Liver (tissue), 9 donors: ENCODE results near the gene NPPC. TPM values are rescaled to one million over a fixed set of nuclear protein-coding genes. Genes with fewer than 3 reads are reported as not detected.

Source experiments
- DNase-seq: peaks from one replicate; pipeline ENCODE4 v3.0.0-alpha.2; 2017; ENCODE audit warnings: low spot score
- H3K27ac ChIP-seq, 2 donors: one replicate each; pipeline ENCODE4 v1.7.0; 2013; ENCODE audit warnings: inconsistent platforms in 2 of 2, low read length in 2 of 2, control low read depth in 1 of 2, low read depth in 1 of 2, mild to moderate bottlenecking in 1 of 2
- H3K27me3 ChIP-seq, 4 donors: one replicate each; pipeline versions ENCODE4 v1.6.1 to v1.7.0; 2013; ENCODE audit warnings: low read length in 3 of 4, inconsistent platforms in 1 of 4, mild to moderate bottlenecking in 1 of 4, moderate library complexity in 1 of 4; ENCODE audit not compliant: control insufficient read depth in 4 of 4, insufficient read depth in 4 of 4
- H3K36me3 ChIP-seq, 4 donors: one replicate each; pipeline versions ENCODE4 v1.6.1 to v1.7.0; 2013; ENCODE audit warnings: low read length in 3 of 4, mild to moderate bottlenecking in 3 of 4, low read depth in 1 of 4, moderate library complexity in 1 of 4; ENCODE audit not compliant: control insufficient read depth in 4 of 4, insufficient read depth in 3 of 4
- H3K4me1 ChIP-seq, 4 donors: one replicate each; pipeline versions ENCODE4 v1.6.1 to v1.7.0; 2013; ENCODE audit warnings: low read length in 3 of 4, mild to moderate bottlenecking in 3 of 4, moderate library complexity in 1 of 4; ENCODE audit not compliant: control insufficient read depth in 4 of 4, insufficient read depth in 4 of 4
- H3K4me3 ChIP-seq, 3 donors: one replicate each; pipeline versions ENCODE4 v1.6.1 to v1.7.0; 2013; ENCODE audit warnings: low read length in 3 of 3, control low read depth in 1 of 3, low read depth in 1 of 3, mild to moderate bottlenecking in 1 of 3
- H3K9ac ChIP-seq, 2 donors: one replicate each; pipeline ENCODE4 v1.7.0; 2013; ENCODE audit warnings: low read length in 2 of 2, mild to moderate bottlenecking in 2 of 2, moderate library complexity in 2 of 2, control low read depth in 1 of 2, low read depth in 1 of 2
- H3K9me3 ChIP-seq, 4 donors: one replicate each; pipeline versions ENCODE4 v1.6.1 to v1.7.0; 2013; ENCODE audit warnings: low read length in 3 of 4; ENCODE audit not compliant: control insufficient read depth in 4 of 4
- ATF3 ChIP-seq: IDR thresholded peaks from 2 replicates; pipeline ENCODE4 v1.6.1; 2016; ENCODE audit warnings: antibody characterized with exemption
- CTCF ChIP-seq: fragments of 150-350 bp; IDR thresholded peaks from 2 replicates; pipeline ENCODE4 v1.5.1; 2017; ENCODE audit warnings: improper control_type of control experiment, low read depth, low read length; ENCODE audit not compliant: missing input control
- EGR1 ChIP-seq, 2 donors: IDR thresholded peaks; 2 replicates each; pipeline ENCODE4 v1.6.1; 2016 to 2018; ENCODE audit warnings: antibody characterized with exemption in 2 of 2, low read depth in 2 of 2
- FOXA1 ChIP-seq: IDR thresholded peaks from 2 replicates; pipeline ENCODE4 v1.6.1; 2016; ENCODE audit warnings: antibody characterized with exemption
- FOXA2 ChIP-seq: IDR thresholded peaks from 2 replicates; pipeline ENCODE4 v1.6.1; 2016; ENCODE audit warnings: antibody characterized with exemption
- GABPA ChIP-seq, 2 donors: IDR thresholded peaks in 1 of 2; conservative IDR thresholded peaks in 1 of 2; 2 replicates each; pipeline ENCODE4 v1.6.1; 2016; ENCODE audit warnings: antibody characterized with exemption in 2 of 2, mild to moderate bottlenecking in 1 of 2, moderate library complexity in 1 of 2
- HNF4A ChIP-seq, 2 donors: conservative IDR thresholded peaks; 2 replicates each; pipeline ENCODE4 v1.6.1; 2016; ENCODE audit warnings: antibody characterized with exemption in 2 of 2, mild to moderate bottlenecking in 2 of 2
- HNF4G ChIP-seq: IDR thresholded peaks from 2 replicates; pipeline ENCODE4 v1.6.1; 2016; ENCODE audit warnings: antibody characterized with exemption
- JUND ChIP-seq, 2 donors: IDR thresholded peaks; 2 replicates each; pipeline ENCODE4 v1.6.1; 2016; ENCODE audit warnings: antibody characterized with exemption in 2 of 2
- MAX ChIP-seq: IDR thresholded peaks from 2 replicates; pipeline ENCODE4 v1.6.1; 2016; ENCODE audit warnings: antibody characterized with exemption
- NR2F2 ChIP-seq: IDR thresholded peaks from 2 replicates; pipeline ENCODE4 v1.6.1; 2016; ENCODE audit warnings: antibody characterized with exemption
- RAD21 ChIP-seq, 2 donors: IDR thresholded peaks; 2 replicates each; pipeline ENCODE4 v1.6.1; 2016; ENCODE audit warnings: antibody characterized with exemption in 2 of 2, mild to moderate bottlenecking in 2 of 2
- REST ChIP-seq: IDR thresholded peaks from 2 replicates; pipeline ENCODE4 v1.6.1; 2016; ENCODE audit warnings: antibody characterized with exemption, mild to moderate bottlenecking
- RXRA ChIP-seq, 2 donors: IDR thresholded peaks; 2 replicates each; pipeline ENCODE4 v1.6.1; 2017 to 2018; ENCODE audit warnings: antibody characterized with exemption in 2 of 2, mild to moderate bottlenecking in 1 of 2
- SP1 ChIP-seq: IDR thresholded peaks from 2 replicates; pipeline ENCODE4 v1.6.1; 2018; ENCODE audit warnings: antibody characterized with exemption, mild to moderate bottlenecking
- TAF1 ChIP-seq: conservative IDR thresholded peaks from 2 replicates; pipeline ENCODE4 v1.6.1; 2016; ENCODE audit warnings: antibody characterized with exemption, mild to moderate bottlenecking
- YY1 ChIP-seq: IDR thresholded peaks from 2 replicates; pipeline ENCODE4 v1.6.1; 2016; ENCODE audit warnings: antibody characterized with exemption, mild to moderate bottlenecking
- ZBTB33 ChIP-seq: IDR thresholded peaks from 2 replicates; pipeline ENCODE4 v1.6.1; 2016; ENCODE audit warnings: antibody characterized with exemption
- WGBS: extraction: QIAGEN DNeasy Blood & Tissue Kit; methylation state at CpG from one replicate; pipeline ENCODE4 v1.1.7; 2013; 5-methylcytosine and 5-hydroxymethylcytosine counted together
- polyA plus RNA-seq, 2 donors: library from polyadenylated mRNA; stranded (reverse) in 1 of 2; unstranded in 1 of 2; fragments of 200-250 nt in 1 of 2; fragments of >200 nt in 1 of 2; fragmentation: Nextera tagmentation in 1 of 2; extraction: Ambion mirVana in 1 of 2; gene quantifications; one replicate each; pipeline versions ENCODE4 v1.2.1 to v1.2.3, GENCODE V29; 2013 to 2015
- total RNA-seq, 2 donors: library from RNA; depleted of rRNA; stranded (reverse); fragments of >200 nt; gene quantifications; one replicate each; pipeline ENCODE4 v1.2.3, GENCODE V29; 2014
- donor health status: healthy.
- donor health status: healthy.
- donor health status: healthy.
- donor health status: healthy.
- donor health status: healthy.

Gene NPPC
- total RNA-seq: under 1 TPM in 1 of 2 donors, not detected in 1; 0.47 TPM
- not detected for polyA plus RNA-seq

- Histone ChIP-seq H3K4me1 (peaks cover 9 to 27% (median 19%) of the 10 kb centered on the region in 4 donors), H3K36me3 (no peaks in the 10 kb centered on the region), H3K4me3 (peak within 1 kb of the TSS in 2 of 3 donors; percentile 36 to 46), H3K27ac (no peak within 1 kb of the TSS), H3K9me3 (no peaks in the 10 kb centered on the region), H3K9ac (no peak within 1 kb of the TSS), H3K27me3 (peaks cover 0 to 11% (median 1%) of the 10 kb centered on the region in 4 donors)
- no peak for TF ChIP-seq NR2F2
- no peak for TF ChIP-seq RAD21 (IDR thresholded peaks at IDR 0.05)
- no peak for TF ChIP-seq ZBTB33
- TF ChIP-seq FOXA1: no peak
- TF ChIP-seq TAF1: no peak
- no peak for TF ChIP-seq EGR1 (IDR thresholded peaks at IDR 0.05; ENCODE audit: low read depth in 2 of 2)
- TF ChIP-seq HNF4A (conservative IDR thresholded peaks at IDR 0.05): no peak
- TF ChIP-seq SP1: no peak
- TF ChIP-seq ATF3: no peak
- no peak for TF ChIP-seq MAX
- no peak for TF ChIP-seq GABPA (IDR thresholded peaks at IDR 0.05 in 1 of 2, conservative IDR thresholded peaks at IDR 0.05 in 1 of 2)
- TF ChIP-seq HNF4G: no peak
- no peak for TF ChIP-seq REST
- no peak for TF ChIP-seq JUND (IDR thresholded peaks at IDR 0.05)
- no peak for TF ChIP-seq CTCF
- no peak for TF ChIP-seq YY1
- TF ChIP-seq RXRA (IDR thresholded peaks at IDR 0.05): no peak
- TF ChIP-seq FOXA2: no peak
- peak; percentile 49 for DNase-seq
- WGBS: 1% methylated on average over 54 of the region's 54 CpGs
Observed at GRCh38 chr2:231926180-231926741, at the start of gene NPPC. Gene NPPC (minus strand): TSS chr2:231926396. CDS start chr2:231926249, 147 bp downstream.
